Measurements from ENCODE around the gene PRDM15.

GRCh38 chr21:41848958-41849580 lies 30.1 kb downstream of the PRDM15 start:
- TF ChIP-seq POLR2A (IDR thresholded peaks at IDR 0.05), result no peak
- TF ChIP-seq, protein P1, sequence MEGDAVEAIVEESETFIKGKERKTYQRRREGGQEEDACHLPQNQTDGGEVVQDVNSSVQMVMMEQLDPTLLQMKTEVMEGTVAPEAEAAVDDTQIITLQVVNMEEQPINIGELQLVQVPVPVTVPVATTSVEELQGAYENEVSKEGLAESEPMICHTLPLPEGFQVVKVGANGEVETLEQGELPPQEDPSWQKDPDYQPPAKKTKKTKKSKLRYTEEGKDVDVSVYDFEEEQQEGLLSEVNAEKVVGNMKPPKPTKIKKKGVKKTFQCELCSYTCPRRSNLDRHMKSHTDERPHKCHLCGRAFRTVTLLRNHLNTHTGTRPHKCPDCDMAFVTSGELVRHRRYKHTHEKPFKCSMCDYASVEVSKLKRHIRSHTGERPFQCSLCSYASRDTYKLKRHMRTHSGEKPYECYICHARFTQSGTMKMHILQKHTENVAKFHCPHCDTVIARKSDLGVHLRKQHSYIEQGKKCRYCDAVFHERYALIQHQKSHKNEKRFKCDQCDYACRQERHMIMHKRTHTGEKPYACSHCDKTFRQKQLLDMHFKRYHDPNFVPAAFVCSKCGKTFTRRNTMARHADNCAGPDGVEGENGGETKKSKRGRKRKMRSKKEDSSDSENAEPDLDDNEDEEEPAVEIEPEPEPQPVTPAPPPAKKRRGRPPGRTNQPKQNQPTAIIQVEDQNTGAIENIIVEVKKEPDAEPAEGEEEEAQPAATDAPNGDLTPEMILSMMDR (IDR thresholded peaks at IDR 0.05), result no peak

Measured in transverse colon (tissue), 3 donors.